ENCODE results near the gene SAMD13. TPM values are rescaled to one million over a fixed set of nuclear protein-coding genes. Genes with fewer than 3 reads are reported as not detected.

The SAMD13 gene
- total and polyA plus RNA-seq, 2 of the 8 experiments (the other 6 are each of a cell fraction or from before 2014, with no cell fraction given) = 0.86 to 2.3 TPM

GRCh38 chr1:84350104-84350503 lies 48.6 kb downstream of the SAMD13 start:
- H3K79me1 ChIP-seq (ENCODE audit: low read depth, low read length) = no peaks in the 10 kb centered on the region
- H3K18ac ChIP-seq (ENCODE audit: extremely low read depth, low read length) = no peak overlapping the region
- H3K9ac ChIP-seq (replicated peaks in 1 of 4; ENCODE audit: extremely low read depth in 1 of 4, low read depth in 3 of 4, low read length in 3 of 4) = no peak overlapping the region
- H3K4me2 ChIP-seq (ENCODE audit: insufficient read depth in 1 of 2, low read depth in 2 of 2, low read length in 2 of 2) = no peak overlapping the region
- H3K9me3 ChIP-seq (ENCODE audit: insufficient read depth in 2 of 2, low read depth in 1 of 2, low read length in 1 of 2) = no peaks in the 10 kb centered on the region
- H2BK120ac ChIP-seq (replicated peaks; ENCODE audit: low read depth, low read length) = no peak overlapping the region
- no peak overlapping the region for H2BK12ac ChIP-seq (ENCODE audit: low read depth, low read length)
- TF ChIP-seq JUND (IDR thresholded peaks at IDR 0.05; ENCODE audit: low read length) (no peak), SRF (IDR thresholded peaks at IDR 0.05; ENCODE audit: low read depth, low read length) (no peak), ATF2 (IDR thresholded peaks at IDR 0.05; ENCODE audit: low read length) (no peak), TEAD4 (IDR thresholded peaks at IDR 0.05; ENCODE audit: low read depth, low read length) (no peak)
- no peak overlapping the region for H3K4me3 ChIP-seq (ENCODE audit: extremely low read depth in 1 of 4, insufficient read depth in 2 of 4, low read depth in 3 of 4, low read length in 4 of 4)
- CTCF ChIA-PET (ENCODE audit: partially characterized antibody) = interaction anchor here (0.6 to 1.0 kb wide), 3 partner anchors 10 to 423 kb away, joined by 3 read pairs; no protein-coding TSS in a partner anchor
- no peak overlapping the region for H4K91ac ChIP-seq (replicated peaks; ENCODE audit: insufficient read length, low read length)
- H2BK15ac ChIP-seq (ENCODE audit: low read length) = no peak overlapping the region
- H3K36me3 ChIP-seq (ENCODE audit: control insufficient read depth in 2 of 4, insufficient read depth in 4 of 4, low read length in 3 of 4) = no peaks in the 10 kb centered on the region
- FAIRE-seq (no peak), DNase-seq (ENCODE audit: low read depth in 1 of 2, low spot score in 2 of 2) (no peak)
- WGBS, 2 experiments (ENCODE audit: extremely low coverage in 1 of 2, insufficient coverage in 1 of 2, insufficient read length in 1 of 2, insufficient replicate concordance in 2 of 2, low coverage in 1 of 2, low lambda C conversion rate in 2 of 2, missing lambda C conversion rate in 1 of 2) = 55% methylated on average over 3 of the region's 3 CpGs; no CpG with 5 or more reads in 1 of the 2 experiments
- H4K8ac ChIP-seq (ENCODE audit: extremely low read depth, insufficient read depth, low read length) = no peak overlapping the region
- no peak overlapping the region for H2BK5ac ChIP-seq (ENCODE audit: low read depth, low read length)
- POLR2A ChIA-PET (ENCODE audit: partially characterized antibody) = no interaction called here
- H3K23me2 ChIP-seq (ENCODE audit: low read depth, low read length) = no peaks in the 10 kb centered on the region
- no peaks in the 10 kb centered on the region for H3K79me2 ChIP-seq (ENCODE audit: control insufficient read depth in 1 of 2, insufficient read depth in 2 of 2, low read length in 2 of 2)
- no peak overlapping the region for H3K56ac ChIP-seq (replicated peaks; ENCODE audit: insufficient read length, low read depth, low read length)
- H3K4me1 ChIP-seq (replicated peaks in 1 of 4; ENCODE audit: control insufficient read depth in 3 of 4, insufficient read depth in 4 of 4, low read length in 3 of 4) = no peaks in the 10 kb centered on the region
- no peak overlapping the region for H3K23ac ChIP-seq (ENCODE audit: insufficient read length)
- no peaks in the 10 kb centered on the region for H3K27me3 ChIP-seq (replicated peaks in 1 of 4; ENCODE audit: control insufficient read depth in 3 of 4, extremely low read depth in 1 of 4, insufficient read depth in 3 of 4, low read length in 3 of 4)
- no peak overlapping the region for H4K5ac ChIP-seq (ENCODE audit: insufficient read length, low read depth, low read length)
- H2AFZ ChIP-seq (ENCODE audit: low read length) = no peak overlapping the region
- H3K14ac ChIP-seq (ENCODE audit: insufficient read length) = no peak overlapping the region
- no peak overlapping the region for H3K4ac ChIP-seq (replicated peaks; ENCODE audit: insufficient read length, low read depth, low read length)
- H2BK20ac ChIP-seq (ENCODE audit: low read length) = no peak overlapping the region
- H4K20me1 ChIP-seq (replicated peaks in 1 of 2; ENCODE audit: control insufficient read depth in 1 of 2, insufficient read depth in 2 of 2, low read length in 2 of 2) = no peaks in the 10 kb centered on the region
- H2AK5ac ChIP-seq (ENCODE audit: low read depth, low read length) = no peak overlapping the region
- H3K27ac ChIP-seq (ENCODE audit: low read depth, low read length) = no peak overlapping the region
